GM12864 (cell line): ENCODE measurements around the gene MPPED1.

Source experiments
- DNase-seq: peaks from one replicate; pipeline ENCODE4 v3.0.0-alpha.2; 2011; ENCODE audit warnings: low read depth
- H3K4me3 ChIP-seq: 2 replicates; pipeline ENCODE4 v1.5.1; 2011; ENCODE audit warnings: mild to moderate bottlenecking, low read depth, low read length, control low read depth
- CTCF ChIP-seq: IDR thresholded peaks from 2 replicates; pipeline ENCODE4 v1.5.1; 2011; ENCODE audit warnings: low read depth, mild to moderate bottlenecking, moderate library complexity, low read length, control low read depth, inconsistent platforms; ENCODE audit errors: missing control alignments

MPPED1 gene

GRCh38 chr22:43533656-43534428 is 122.0 kb downstream of the MPPED1 start:
- no peak for TF ChIP-seq CTCF
- no peak overlapping the region for H3K4me3 ChIP-seq
- DNase-seq = no peak

- no peak for TF ChIP-seq CTCF
- no peak for DNase-seq
- H3K4me3 ChIP-seq = no peak overlapping the region
Measured at GRCh38 chr22:43534916-43535315, 123.1 kb downstream of the MPPED1 start.

- no peak overlapping the region for H3K4me3 ChIP-seq
- no peak for DNase-seq
- no peak for TF ChIP-seq CTCF
Measured at GRCh38 chr22:43535336-43535735, 123.5 kb downstream of the MPPED1 start.

- no peak for TF ChIP-seq CTCF
- DNase-seq = no peak
- H3K4me3 ChIP-seq = no peak overlapping the region
Measured at GRCh38 chr22:43535741-43536140, 123.9 kb downstream of the MPPED1 start.

GRCh38 chr22:43537019-43537585 is 125.3 kb downstream of the MPPED1 start:
- DNase-seq = no peak
- H3K4me3 ChIP-seq = no peak overlapping the region
- TF ChIP-seq CTCF = peak; percentile 65

GRCh38 chr22:43539572-43540528 is 128.0 kb downstream of the MPPED1 start:
- no peak for DNase-seq
- TF ChIP-seq CTCF = no peak

More at GRCh38 chr22:43539572-43540528, 128.0 kb downstream of the MPPED1 start:
- no peak overlapping the region for H3K4me3 ChIP-seq
